Pulmonary artery endothelial cell (primary cell): ENCODE measurements around the gene POU2AF1. TPM values are rescaled to one million over a fixed set of nuclear protein-coding genes. Genes with fewer than 3 reads are reported as not detected.
"Not testable (repeated sequence)": the region's sequence is repeated elsewhere in the genome, so short reads cannot be mapped to it uniquely, and the experiment has no call there.

Source experiments
- DNase-seq: peaks from one replicate; pipeline ENCODE4 v3.0.0-alpha.2; 2011; ENCODE audit warnings: low read depth, low spot score
- total RNA-seq: library from RNA; depleted of rRNA; stranded (reverse); fragments of >200 nt; gene quantifications from 2 replicates; pipeline ENCODE4 v1.2.3, GENCODE V29; 2014

POU2AF1 gene
- total RNA-seq, 1 donor from 2014 or later = not detected

GRCh38 chr11:111409915-111410314 is 30.8 kb upstream of the POU2AF1 start:
- no peak for DNase-seq

DNA sequence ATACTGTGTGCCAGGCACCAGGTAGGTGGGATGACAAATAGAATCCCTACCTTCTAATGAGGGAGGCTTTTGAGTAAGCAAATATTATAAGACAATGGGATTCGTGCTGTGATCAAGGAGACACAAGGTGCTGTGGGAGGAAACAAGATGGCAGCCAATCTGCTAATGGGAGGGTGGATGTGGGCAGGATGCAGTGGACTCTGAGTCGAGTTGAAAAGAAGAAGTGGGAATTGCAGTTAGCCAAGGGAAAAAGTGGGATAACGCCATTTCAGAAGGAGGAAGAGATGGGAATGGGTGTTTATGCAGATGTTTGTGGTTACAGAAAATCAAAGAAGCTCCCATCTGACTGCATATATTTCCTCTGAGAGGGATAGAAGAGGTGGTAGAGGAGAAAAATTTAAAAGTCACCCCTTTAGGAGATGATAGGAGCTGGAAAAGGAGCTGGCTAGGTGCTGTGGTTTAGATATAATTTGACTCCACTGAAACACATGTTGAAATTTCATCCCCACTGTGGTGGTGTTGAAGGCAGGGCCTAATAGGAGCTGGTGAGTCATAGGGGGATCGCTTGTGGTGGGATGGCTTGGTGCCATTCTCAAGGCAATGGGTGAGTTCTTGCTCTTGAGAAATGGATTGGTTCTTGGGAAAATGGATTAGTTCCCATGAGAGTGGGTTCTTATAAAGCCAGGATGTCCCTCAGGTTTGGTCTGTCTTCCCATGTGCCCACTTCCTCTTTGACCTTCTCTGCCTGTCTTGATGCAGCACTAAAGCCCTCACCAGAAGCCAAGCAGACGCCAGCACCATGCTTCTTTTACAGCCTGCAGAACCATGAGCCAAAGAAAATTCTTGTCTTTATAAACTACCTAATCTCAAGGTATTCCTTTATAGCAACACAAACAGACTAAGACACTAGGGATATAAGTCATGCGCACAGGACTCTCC is 30.0 kb upstream of the POU2AF1 start:
- DNase-seq = no peak

DNA sequence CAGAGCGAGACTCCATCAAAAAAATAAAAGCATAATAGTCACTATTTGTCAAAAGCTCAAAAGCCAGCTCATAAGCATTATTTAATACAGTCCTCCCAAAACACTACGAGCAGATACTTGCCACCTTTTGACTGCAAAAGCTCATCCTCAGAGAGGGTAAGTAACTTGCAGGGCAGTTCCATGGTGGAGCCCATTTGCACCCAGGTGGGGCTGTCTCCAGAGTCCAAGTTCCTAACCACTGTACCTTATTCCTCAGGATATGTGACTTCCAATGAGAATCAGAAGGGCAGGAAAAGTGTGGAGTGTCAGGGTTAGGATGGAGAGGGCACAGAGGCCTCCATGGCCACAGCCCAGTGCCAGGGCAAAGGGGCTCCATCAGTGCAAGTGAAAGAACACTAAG is 28.6 kb upstream of the POU2AF1 start:
- DNase-seq = no peak

GRCh38 chr11:111406589-111406988 is 27.5 kb upstream of the POU2AF1 start:
- no peak for DNase-seq

DNA sequence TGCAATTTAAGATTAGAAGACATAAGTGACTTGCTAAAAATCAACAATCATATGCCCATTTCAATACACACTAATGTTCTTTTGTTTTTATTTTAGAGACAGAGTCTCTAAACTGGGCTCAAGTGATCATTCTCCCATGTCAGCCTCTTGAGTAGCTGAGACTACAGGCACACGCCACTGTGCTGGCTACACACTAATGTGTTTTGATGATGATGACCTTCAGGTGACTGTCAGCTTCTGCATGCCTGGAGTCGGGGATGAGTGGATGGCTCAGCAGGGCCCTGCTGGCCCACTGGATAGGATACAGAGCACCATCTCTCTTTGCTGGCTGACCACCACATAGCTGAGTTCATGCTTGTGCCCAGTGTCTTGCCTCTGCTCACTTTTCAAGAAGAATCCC is 27.0 kb upstream of the POU2AF1 start:
- DNase-seq = no peak

GRCh38 chr11:111405551-111405950 is 26.5 kb upstream of the POU2AF1 start:
- DNase-seq = no peak

- DNase-seq = no peak
These were observed 24.1 kb upstream of the POU2AF1 start for GRCh38 chr11:111403051-111403726.

DNA sequence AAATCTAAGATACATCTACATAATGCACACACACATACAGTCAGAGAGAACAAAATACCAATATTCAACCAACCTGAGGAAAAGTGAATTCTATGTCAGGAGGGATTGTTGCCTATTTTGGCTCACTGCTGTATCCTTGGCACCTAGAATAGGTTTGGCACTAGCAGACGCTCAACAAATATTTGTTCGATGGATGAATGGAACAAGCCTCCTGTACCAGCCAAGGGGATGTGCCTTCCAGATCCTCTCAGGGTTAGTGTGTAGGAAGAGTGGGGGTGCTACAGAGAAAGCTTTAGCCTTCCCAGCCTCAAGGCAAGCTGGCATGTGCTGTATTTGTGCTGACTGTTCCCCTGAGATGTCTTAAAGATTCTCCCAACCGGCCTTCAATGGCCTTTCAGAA is 23.3 kb upstream of the POU2AF1 start:
- no peak for DNase-seq

- not testable (repeated sequence) for DNase-seq
These were observed 22.9 kb upstream of the POU2AF1 start for GRCh38 chr11:111401957-111402356.

DNA sequence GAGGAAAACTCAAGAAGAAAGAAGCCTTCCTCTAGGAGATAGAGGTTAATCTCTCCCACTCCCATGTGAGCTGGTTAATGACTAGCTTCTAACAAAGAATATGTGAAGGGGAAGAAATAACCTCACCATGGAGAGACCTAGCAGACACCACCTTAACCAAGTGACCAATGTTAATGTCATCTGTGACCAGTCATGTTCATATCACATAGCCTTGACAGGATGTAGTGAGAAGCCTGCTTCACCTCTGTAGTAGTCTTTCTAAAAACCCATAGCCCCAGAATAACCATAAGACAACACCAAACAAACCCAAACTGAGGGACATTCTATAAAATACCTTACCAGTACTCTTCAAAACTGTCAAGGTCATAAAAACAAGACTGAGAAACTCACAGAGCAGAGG is 21.5 kb upstream of the POU2AF1 start:
- no peak for DNase-seq

DNA sequence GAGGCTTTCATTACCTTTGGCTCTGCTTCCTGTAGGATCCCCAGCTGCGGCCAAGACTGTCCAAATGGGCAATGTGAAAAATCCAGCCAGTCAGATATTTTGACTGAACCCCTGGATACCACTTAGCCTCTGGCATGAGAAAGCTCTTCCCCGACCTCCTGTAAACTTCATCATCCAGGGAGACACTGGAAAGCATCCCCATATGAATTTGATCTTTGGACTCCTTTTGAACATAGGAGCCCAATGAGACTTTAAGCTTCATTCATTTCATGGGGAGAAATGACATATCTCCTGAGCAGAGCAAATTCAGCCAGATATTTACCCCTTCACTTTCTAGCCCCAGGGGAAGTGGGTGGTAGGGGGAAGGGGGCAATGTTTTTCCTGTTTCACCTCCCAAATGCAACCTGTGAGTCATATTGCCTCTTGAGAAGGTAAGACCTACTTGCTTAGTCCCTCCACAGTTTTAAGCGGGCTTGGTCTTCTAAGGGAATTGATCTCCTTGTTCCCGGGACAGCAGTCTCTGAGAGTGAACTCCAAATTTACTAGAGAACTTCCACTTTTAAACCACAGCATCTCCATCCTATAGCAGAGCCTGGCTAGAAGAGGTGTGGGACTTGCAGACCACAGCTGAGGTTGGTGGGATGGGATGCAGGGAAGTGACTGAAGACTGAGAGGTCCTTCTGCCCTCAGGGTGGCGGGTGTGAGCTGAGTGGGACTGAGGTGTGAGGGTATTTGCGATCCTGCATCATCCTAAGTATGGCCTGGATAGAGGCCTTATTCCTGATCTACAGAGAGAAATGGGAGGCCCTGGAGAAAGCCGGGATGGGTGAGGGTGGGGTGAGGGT is 20.3 kb upstream of the POU2AF1 start:
- DNase-seq = no peak

- DNase-seq = no peak
These were observed 18.0 kb upstream of the POU2AF1 start for GRCh38 chr11:111397034-111397433.

GRCh38 chr11:111395749-111396148 is 16.7 kb upstream of the POU2AF1 start:
- DNase-seq = no peak

DNA sequence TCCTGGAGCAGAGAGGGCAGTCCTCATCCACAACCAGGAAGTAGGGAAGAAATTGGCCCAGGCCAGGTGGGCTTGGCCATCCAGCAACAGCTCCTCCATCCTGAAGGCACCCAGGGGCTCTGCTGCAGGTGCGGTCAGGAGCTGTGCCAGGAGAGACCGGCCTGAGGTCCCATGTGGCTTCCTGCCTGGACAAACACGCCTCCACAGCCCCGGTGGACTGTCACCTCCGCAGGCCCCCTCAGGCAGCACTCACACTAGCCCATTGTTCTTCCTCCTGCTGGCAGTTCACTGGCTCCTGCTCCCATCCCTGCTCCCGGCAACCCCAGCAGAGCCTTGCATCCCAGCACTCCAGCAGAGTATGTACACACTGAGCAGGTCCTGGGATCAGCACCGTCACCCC is 16.0 kb upstream of the POU2AF1 start:
- DNase-seq = no peak

- DNase-seq = not testable (repeated sequence)
These were observed 15.1 kb upstream of the POU2AF1 start for GRCh38 chr11:111394147-111394546.

DNA sequence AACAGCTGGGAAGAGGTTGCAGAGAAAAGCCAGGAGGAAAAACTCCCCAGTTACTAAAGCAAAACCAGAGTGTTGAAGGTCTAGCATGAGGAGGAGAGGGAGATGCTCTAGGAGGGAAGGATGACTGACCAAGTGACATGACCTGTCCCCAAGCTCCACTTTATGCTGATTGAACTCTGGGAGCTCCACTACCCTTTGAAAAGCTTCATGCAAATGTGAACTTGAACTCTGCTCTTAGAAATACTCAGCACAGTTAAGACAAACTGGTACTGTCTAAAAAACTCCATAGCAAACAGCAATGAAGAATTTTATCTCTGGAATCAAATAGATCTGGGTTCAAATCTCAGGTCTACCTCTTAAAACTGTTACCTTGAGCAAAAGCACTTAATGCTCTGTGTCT is 14.5 kb upstream of the POU2AF1 start:
- DNase-seq = no peak

DNA sequence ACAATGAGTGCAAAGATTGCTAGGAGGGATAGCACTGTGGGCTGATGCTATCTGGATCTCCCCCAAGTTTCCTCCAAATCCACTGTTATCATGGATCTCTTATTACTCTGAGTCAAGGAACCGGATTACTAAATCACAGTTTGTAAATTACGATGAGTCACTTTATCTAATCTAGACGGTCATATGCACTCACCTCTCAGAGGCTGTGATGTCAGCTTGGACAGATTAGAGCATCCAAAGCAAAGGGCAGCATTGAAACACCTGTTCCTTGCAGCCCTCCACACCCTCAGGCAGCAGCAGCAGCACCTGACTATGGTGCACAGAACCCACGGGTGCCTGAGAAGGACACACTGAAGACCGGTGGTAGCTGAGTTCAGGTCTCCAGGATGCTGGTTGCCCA is 14.0 kb upstream of the POU2AF1 start:
- no peak for DNase-seq

DNA sequence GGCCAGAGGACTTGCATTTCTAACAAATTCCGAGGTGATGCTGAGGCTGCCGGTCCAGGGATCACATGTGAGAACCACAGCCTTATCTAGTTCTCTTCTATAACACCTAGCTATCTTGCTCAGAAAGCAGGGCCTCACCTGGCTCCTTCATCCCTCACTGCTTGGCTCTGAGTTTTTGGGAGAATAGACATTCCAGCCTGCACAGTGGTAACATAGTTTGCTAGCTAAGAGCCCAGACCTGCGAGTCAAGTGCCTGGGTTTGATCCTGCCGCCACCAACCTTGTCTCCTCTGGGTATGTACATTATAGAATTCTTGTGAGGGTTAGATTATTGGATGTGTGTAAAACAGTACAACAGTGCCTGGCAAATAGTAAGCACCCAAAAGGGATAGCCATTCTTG is 13.5 kb upstream of the POU2AF1 start:
- DNase-seq = no peak

DNA sequence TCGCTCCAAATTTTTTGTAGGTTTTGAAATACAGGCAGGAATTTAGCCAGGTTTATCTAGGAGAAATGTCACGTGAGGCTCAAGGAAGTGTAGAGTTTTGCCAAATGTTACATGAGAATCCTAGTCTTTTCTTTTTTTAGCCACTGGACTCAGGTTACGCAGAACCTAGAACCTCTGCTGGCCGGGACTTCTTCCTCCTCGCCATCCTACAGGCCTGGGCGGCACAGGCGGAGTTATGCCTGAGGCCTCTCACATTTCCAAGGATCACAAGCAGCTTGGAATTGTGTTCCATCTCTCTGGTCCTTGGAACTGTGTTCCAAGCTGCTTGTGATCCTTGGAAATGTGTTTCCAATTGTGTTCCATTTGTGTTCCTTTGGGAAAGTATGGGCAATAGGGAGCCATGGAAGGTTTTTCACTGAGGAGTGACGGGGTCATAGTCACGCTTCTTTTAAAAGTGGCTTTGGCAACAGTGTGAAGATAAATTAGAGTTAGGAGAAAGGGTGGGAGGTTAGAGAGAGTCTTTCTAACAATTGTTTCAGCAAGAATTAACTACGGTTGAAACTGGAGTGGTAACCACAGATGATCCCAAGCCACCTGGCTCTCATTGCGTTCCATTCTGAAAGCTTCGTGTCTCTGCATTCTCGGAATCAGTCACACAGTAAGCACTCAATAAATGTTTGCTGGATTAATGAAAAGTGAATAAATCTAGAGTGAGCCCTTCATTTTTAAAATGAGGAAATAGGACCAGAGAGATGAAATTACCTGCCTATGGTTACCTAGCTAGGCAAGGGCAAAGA is 12.5 kb upstream of the POU2AF1 start:
- DNase-seq = no peak

DNA sequence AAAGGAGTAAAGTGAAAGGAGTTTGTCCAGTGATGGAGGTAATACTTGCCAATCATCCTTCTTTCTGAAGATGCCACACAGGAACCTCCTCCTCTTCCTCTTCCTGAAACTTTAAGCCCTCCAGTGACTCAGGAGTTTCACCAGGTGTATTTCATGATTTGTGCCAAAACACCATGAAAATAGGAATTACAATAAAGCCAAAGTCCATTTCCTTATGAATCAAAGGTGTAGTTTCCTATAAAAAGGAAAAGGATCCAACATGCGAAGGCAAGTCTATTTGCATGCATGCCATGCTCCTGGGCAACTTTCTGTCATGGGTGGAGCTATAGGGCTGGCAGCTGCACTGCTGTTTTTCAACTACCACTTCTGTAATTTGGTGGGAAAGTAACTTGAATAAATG is 9.8 kb upstream of the POU2AF1 start:
- DNase-seq = no peak

DNA sequence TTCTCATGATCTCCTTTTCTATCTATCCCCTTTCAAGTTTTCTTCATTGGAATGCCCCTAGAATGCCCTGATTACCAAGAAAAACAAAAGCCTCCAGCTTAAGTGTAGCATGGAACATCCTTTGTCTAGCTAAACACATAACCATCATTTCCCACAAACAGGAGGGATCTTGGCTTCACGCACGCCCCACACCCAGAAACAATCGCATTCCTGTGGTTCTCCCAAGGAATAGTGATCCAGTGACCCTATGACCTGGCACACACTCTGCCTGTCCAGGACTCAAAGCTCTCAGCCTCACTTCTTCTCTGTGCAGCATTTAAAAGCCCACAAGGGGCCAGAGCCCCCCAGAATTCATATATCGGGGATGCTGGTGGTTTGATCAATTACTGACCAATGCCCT is 9.3 kb upstream of the POU2AF1 start:
- no peak for DNase-seq
